Activated naive CD4-positive, alpha-beta T cell treated with anti-CD3 and anti-CD28 coated beads, Interleukin-2, amount 50 U/mL, for 24 hours (primary cell): Measurements from ENCODE around the gene ATXN10.

Experiments used
- H3K27ac Mint-ChIP-seq: one replicate; pipeline ENCODE4 v1.8.0; 2021; ENCODE audit warnings: mild to moderate bottlenecking, mixed read lengths
- H3K27me3 Mint-ChIP-seq: one replicate; pipeline ENCODE4 v1.8.0; 2021; ENCODE audit warnings: mixed read lengths
- H3K36me3 Mint-ChIP-seq: one replicate; pipeline ENCODE4 v1.8.0; 2021; ENCODE audit warnings: mixed read lengths
- H3K4me1 Mint-ChIP-seq: one replicate; pipeline ENCODE4 v1.8.0; 2021; ENCODE audit warnings: mixed read lengths
- H3K4me3 Mint-ChIP-seq: one replicate; pipeline ENCODE4 v1.8.0; 2021; ENCODE audit warnings: mild to moderate bottlenecking, mixed read lengths
- H3K9me3 Mint-ChIP-seq: one replicate; pipeline ENCODE4 v1.8.0; 2021; ENCODE audit warnings: mixed read lengths

The ATXN10 gene

GRCh38 chr22:45838305-45838887 lies 166.8 kb downstream of the ATXN10 start:
- Mint-ChIP-seq H3K9me3 (no peaks in the 10 kb centered on the region), H3K36me3 (peaks cover 16% of the 10 kb centered on the region), H3K27ac (no peak overlapping the region), H3K4me3 (no peak overlapping the region), H3K4me1 (no peaks in the 10 kb centered on the region), H3K27me3 (no peaks in the 10 kb centered on the region)

DNA sequence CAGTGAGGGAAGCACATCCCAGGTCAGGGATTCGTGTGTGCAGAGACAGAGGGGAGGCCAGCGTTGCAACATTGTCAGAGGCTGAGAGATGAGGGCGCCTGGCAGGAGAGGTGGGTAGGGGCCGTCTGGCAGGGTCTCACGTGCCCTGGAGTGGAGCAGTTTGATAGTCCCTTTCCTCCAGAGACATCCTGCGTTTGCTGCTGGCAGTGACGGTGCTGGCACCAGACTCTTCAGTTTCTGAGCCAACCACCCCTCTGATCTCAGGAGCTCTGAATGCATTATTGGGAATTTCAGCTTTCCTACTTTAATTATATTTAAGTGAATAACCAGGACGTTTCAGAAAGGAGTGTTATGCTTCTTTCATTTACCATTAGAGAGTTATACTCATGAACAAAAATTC lies 168.8 kb downstream of the ATXN10 start:
- H3K9me3 Mint-ChIP-seq, result no peaks in the 10 kb centered on the region
- no peak overlapping the region for H3K4me3 Mint-ChIP-seq
- H3K36me3 Mint-ChIP-seq, result peaks cover 25% of the 10 kb centered on the region
- no peak overlapping the region for H3K27ac Mint-ChIP-seq
- no peaks in the 10 kb centered on the region for H3K27me3 Mint-ChIP-seq
- H3K4me1 Mint-ChIP-seq, result no peaks in the 10 kb centered on the region

GRCh38 chr22:45842291-45842991 lies 170.8 kb downstream of the ATXN10 start:
- Mint-ChIP-seq H3K36me3 (peaks cover 31% of the 10 kb centered on the region), H3K4me1 (no peaks in the 10 kb centered on the region), H3K9me3 (no peaks in the 10 kb centered on the region), H3K27me3 (no peaks in the 10 kb centered on the region), H3K4me3 (no peak overlapping the region), H3K27ac (no peak overlapping the region)

- Mint-ChIP-seq H3K36me3 (peaks cover 36% of the 10 kb centered on the region), H3K9me3 (peaks cover 4% of the 10 kb centered on the region), H3K27me3 (no peaks in the 10 kb centered on the region), H3K4me3 (no peak overlapping the region), H3K4me1 (no peaks in the 10 kb centered on the region), H3K27ac (no peak overlapping the region)
These were observed 171.4 kb downstream of the ATXN10 start for GRCh38 chr22:45843031-45843430.

- no peak overlapping the region for H3K4me3 Mint-ChIP-seq
- H3K27me3 Mint-ChIP-seq, result no peaks in the 10 kb centered on the region
- no peaks in the 10 kb centered on the region for H3K4me1 Mint-ChIP-seq
- H3K9me3 Mint-ChIP-seq, result peaks cover 8% of the 10 kb centered on the region
- H3K27ac Mint-ChIP-seq, result no peak overlapping the region
- H3K36me3 Mint-ChIP-seq, result peaks cover 45% of the 10 kb centered on the region
These were observed 172.4 kb downstream of the ATXN10 start for GRCh38 chr22:45843986-45844385.

DNA sequence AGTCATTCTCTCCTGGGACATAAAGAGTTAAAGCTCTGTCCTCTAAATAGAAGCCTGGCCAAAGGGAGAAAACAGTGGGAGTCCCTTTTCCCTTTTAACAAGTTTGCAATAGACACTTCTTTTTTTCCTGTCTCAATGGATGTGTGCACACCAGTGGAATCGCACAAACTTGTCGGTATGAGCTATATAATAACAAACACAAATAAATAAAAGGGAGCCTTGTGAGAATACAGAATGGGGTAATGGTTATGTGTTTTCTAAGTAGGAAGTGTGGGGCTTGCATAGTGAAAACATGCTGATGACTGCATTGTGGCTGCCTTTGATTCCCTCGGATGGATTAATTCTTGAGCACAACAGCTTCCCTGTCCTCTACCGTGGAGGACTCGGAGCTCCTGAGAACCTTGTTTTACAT lies 173.4 kb downstream of the ATXN10 start:
- Mint-ChIP-seq H3K9me3 (peaks cover 17% of the 10 kb centered on the region), H3K4me3 (no peak overlapping the region), H3K27ac (no peak overlapping the region), H3K36me3 (peaks cover 48% of the 10 kb centered on the region), H3K27me3 (no peaks in the 10 kb centered on the region), H3K4me1 (no peaks in the 10 kb centered on the region)

GRCh38 chr22:45846952-45847351 lies 175.3 kb downstream of the ATXN10 start:
- H3K4me1 Mint-ChIP-seq, result no peaks in the 10 kb centered on the region
- H3K27me3 Mint-ChIP-seq, result no peaks in the 10 kb centered on the region
- H3K9me3 Mint-ChIP-seq, result peaks cover 33% of the 10 kb centered on the region
- no peak overlapping the region for H3K4me3 Mint-ChIP-seq
- no peak overlapping the region for H3K27ac Mint-ChIP-seq
- peaks cover 62% of the 10 kb centered on the region for H3K36me3 Mint-ChIP-seq

- no peak overlapping the region for H3K4me3 Mint-ChIP-seq
- H3K9me3 Mint-ChIP-seq, result peaks cover 34% of the 10 kb centered on the region
- H3K27ac Mint-ChIP-seq, result no peak overlapping the region
- no peaks in the 10 kb centered on the region for H3K27me3 Mint-ChIP-seq
- H3K4me1 Mint-ChIP-seq, result no peaks in the 10 kb centered on the region
- peaks cover 66% of the 10 kb centered on the region for H3K36me3 Mint-ChIP-seq
These were observed 177.3 kb downstream of the ATXN10 start for GRCh38 chr22:45848904-45849303.

DNA sequence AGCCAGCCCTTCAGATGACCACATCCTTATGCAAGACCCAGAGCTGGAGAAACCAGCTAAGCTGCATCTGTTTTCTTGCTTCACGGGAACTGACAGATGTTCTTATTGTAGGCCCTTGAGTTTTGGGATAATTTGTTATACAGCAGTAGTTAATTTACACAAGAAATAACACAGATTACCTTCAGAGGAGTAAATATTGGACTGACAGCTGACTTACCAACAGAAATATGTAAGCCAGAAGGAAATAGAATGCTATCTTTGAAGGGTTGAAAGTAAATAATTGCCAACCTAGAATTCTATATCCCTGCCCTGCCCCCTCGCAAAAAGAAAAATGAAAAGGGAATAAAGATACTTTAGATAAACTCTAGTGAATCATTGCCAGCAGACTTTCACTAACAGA lies 181.2 kb downstream of the ATXN10 start:
- Mint-ChIP-seq H3K9me3 (peaks cover 32% of the 10 kb centered on the region), H3K27ac (no peak overlapping the region), H3K4me3 (no peak overlapping the region), H3K27me3 (no peaks in the 10 kb centered on the region), H3K36me3 (peaks cover 63% of the 10 kb centered on the region), H3K4me1 (no peaks in the 10 kb centered on the region)

DNA sequence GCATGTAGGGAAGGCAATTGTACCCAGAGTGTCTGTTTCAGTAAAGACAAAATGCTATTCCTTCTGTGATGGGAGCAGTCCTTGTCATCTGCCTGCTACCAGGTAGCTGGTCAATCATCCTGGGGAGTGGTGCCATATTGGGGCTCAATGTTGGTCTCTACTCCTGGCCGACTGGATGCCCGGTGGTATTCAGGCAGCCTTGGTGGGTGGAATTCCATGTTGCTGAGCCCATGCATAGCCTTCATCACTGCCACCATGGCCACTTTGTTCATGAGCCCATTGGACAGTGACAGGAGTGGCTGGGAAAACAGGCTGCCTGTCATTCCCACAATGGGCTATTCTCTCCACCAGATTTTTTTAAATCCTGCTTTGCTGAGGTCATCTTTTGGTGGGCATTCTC lies 184.3 kb downstream of the ATXN10 start:
- Mint-ChIP-seq H3K27me3 (no peaks in the 10 kb centered on the region), H3K4me3 (no peak overlapping the region), H3K9me3 (peaks cover 8% of the 10 kb centered on the region), H3K27ac (no peak overlapping the region), H3K36me3 (peaks cover 35% of the 10 kb centered on the region), H3K4me1 (no peaks in the 10 kb centered on the region)

GRCh38 chr22:45857519-45857918 lies 185.9 kb downstream of the ATXN10 start:
- Mint-ChIP-seq H3K4me3 (no peak overlapping the region), H3K36me3 (peaks cover 24% of the 10 kb centered on the region), H3K9me3 (no peaks in the 10 kb centered on the region), H3K27me3 (peaks cover under 1% of the 10 kb centered on the region), H3K4me1 (no peaks in the 10 kb centered on the region), H3K27ac (no peak overlapping the region)

DNA sequence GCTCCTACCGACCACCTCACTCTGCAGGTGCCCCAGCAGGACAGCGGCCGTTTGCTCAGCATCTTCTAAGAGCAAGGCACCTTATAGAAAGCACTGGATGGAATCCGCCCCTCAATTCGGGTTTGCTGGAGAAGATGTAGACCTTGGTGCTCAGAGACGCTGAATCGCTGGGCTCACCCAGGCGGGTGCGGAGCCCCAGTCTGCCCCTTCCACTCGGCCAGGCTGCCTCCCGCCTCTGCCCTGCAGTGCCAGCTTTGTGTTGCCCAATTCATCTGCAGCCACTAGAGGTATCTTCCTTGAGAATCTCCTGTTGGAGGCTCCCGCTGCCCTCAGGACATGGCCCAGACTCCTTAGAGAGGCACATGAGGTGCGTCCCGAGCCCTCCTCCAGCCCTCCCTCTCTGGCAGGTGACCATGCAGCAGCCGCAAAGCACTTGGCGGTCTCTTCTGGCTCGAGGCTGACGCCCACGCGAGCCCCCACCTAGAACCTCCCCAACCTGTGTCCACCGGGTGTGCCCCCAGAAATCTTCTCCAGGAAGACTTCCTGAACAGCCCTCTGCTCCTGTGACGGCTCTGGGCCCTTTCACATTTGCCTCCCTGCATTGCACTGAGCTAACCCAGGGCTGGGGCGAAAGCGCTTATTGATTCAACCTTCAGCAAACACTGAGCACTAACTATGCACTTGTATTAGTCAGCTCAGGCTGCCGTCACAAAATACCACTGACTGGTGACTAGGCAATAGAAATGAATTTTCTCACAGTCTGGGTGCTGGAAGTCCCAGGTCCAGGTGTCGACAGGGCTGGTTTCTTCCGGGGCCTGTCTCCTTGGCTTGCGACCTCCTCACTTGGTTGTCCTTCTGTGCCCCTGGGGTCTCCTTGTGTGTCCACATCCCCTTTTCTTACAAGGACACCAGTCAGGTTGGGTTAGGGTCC lies 187.9 kb downstream of the ATXN10 start:
- Mint-ChIP-seq H3K27ac (no peak overlapping the region), H3K4me3 (no peak overlapping the region), H3K9me3 (no peaks in the 10 kb centered on the region), H3K27me3 (peaks cover 3% of the 10 kb centered on the region), H3K36me3 (peaks cover 15% of the 10 kb centered on the region), H3K4me1 (peaks cover 10% of the 10 kb centered on the region)

DNA sequence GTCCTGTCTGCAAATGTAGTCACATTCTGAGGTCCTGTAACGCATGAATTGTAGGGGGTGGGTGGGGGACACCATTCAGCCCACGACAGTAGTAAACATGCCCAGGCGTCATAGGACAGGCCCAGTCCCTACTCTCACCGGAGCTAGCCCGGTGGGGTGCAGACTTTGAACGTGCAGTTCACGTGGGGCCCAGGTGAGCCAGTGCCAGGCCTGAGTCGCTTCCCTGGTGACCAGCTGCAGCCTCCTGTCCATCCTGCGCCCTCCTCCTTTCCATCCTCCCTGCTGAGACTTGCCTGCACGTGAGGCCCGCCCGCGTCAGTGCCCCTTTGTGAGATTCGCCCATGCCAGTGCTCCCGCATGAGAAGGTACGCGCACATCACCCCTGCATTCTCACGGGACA lies 188.6 kb downstream of the ATXN10 start:
- no peak overlapping the region for H3K4me3 Mint-ChIP-seq
- peaks cover 16% of the 10 kb centered on the region for H3K4me1 Mint-ChIP-seq
- no peak overlapping the region for H3K27ac Mint-ChIP-seq
- H3K27me3 Mint-ChIP-seq, result peaks cover 7% of the 10 kb centered on the region
- H3K9me3 Mint-ChIP-seq, result no peaks in the 10 kb centered on the region
- H3K36me3 Mint-ChIP-seq, result peaks cover 11% of the 10 kb centered on the region

DNA sequence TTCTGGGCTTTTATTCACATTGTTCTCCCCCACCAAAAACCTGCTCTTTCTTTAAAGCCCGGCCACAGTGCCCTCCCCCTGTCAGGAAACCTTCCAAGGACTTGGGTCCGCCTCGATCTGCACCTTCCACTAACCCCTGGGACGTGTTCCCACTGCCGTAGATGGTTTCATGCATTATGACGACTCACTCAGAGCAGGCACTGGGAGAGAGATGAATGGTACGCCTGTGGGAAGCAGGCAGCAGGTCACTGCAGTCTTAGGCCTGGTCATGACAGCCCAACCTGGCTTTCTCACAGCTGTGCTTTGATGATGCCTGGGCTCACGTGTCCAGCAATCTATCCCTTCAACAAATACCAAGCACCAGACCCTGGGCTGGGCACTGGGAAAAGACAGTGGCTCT lies 189.6 kb downstream of the ATXN10 start:
- Mint-ChIP-seq H3K27me3 (peaks cover 9% of the 10 kb centered on the region), H3K4me1 (peaks cover 16% of the 10 kb centered on the region), H3K9me3 (no peaks in the 10 kb centered on the region)

GRCh38 chr22:45863981-45864751 lies 192.5 kb downstream of the ATXN10 start:
- H3K27ac Mint-ChIP-seq, result no peak overlapping the region
- H3K27me3 Mint-ChIP-seq, result peaks cover 20% of the 10 kb centered on the region
- H3K36me3 Mint-ChIP-seq, result peaks cover 7% of the 10 kb centered on the region
- H3K9me3 Mint-ChIP-seq, result no peaks in the 10 kb centered on the region
- H3K4me3 Mint-ChIP-seq, result no peak overlapping the region
- peaks cover 16% of the 10 kb centered on the region for H3K4me1 Mint-ChIP-seq

More for the DNA sequence above, 189.6 kb downstream of the ATXN10 start:
- peaks cover 5% of the 10 kb centered on the region for H3K36me3 Mint-ChIP-seq
- no peak overlapping the region for H3K27ac Mint-ChIP-seq
- no peak overlapping the region for H3K4me3 Mint-ChIP-seq
